ENCODE measurements around the gene FSTL4.

DNA sequence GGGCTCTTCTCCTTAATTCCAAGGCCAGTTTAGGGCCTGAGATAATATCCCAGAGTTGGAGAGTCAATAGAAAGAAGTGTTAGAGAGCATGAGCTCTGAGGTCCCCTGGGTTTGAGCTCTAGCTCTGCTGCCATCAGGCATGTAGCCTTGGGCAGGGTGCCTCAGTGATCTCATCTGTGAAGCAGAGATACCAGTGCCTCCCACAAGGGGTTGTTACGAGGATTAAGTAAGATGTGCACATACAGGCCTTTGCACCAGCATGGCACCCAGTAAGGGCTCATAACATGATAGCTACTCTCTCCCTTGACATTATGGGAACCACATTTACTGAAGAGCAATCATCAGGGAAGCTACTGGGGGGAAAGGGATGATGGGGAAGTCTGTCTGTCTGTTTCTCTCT is 294.8 kb downstream of the FSTL4 start:
- no peak for TF ChIP-seq CTCF (IDR thresholded peaks at IDR 0.05; ENCODE audit: low read length)
- TF ChIP-seq EZH2 (IDR thresholded peaks at IDR 0.05; ENCODE audit: borderline replicate concordance, low read length): no peak
